Measurements from ENCODE around the gene SURF4.

- TF ChIP-seq EZH2 (IDR thresholded peaks at IDR 0.05) (no peak), POLR2AphosphoS5 (IDR thresholded peaks at IDR 0.05; ENCODE audit: borderline replicate concordance, low read depth, low read length) (no peak)
Observed at GRCh38 chr9:133333566-133333965, 42.3 kb downstream of the SURF4 start.
